Spleen (tissue), 11 donors: Measurements from ENCODE around the gene LRRC10B. TPM values are rescaled to one million over a fixed set of nuclear protein-coding genes. Genes with fewer than 3 reads are reported as not detected.

ENCODE experiments used
- DNase-seq: peaks from one replicate; pipeline ENCODE4 v3.0.0-alpha.2; 2020
- H3K27ac ChIP-seq, 8 donors: fragments of 200-600 bp; sonication (generic) in 7 of 8; 1 replicate in 4 of 8; 2 replicates in 4 of 8; pipeline versions ENCODE4 v1.5.0 to v1.8.0; 2016 to 2021; ENCODE audit warnings: inconsistent platforms in 4 of 8, mild to moderate bottlenecking in 4 of 8, moderate library complexity in 1 of 8
- H3K27me3 ChIP-seq, 7 donors: fragments of 200-600 bp; sonication (generic) in 6 of 7; replicated peaks in 1 of 7; 1 replicate in 4 of 7; 2 replicates in 3 of 7; pipeline versions ENCODE4 v1.5.0 to v1.8.0; 2016 to 2021; ENCODE audit warnings: inconsistent platforms in 3 of 7, mild to moderate bottlenecking in 1 of 7
- H3K36me3 ChIP-seq, 6 donors: fragments of 200-600 bp; sonication (generic) in 5 of 6; 1 replicate in 4 of 6; 2 replicates in 2 of 6; pipeline versions ENCODE4 v1.5.0 to v1.8.0; 2016 to 2021; ENCODE audit warnings: inconsistent platforms in 2 of 6
- H3K4me1 ChIP-seq, 6 donors: fragments of 200-600 bp; sonication (generic) in 5 of 6; 1 replicate in 3 of 6; 2 replicates in 3 of 6; pipeline versions ENCODE4 v1.5.0 to v1.8.0; 2016 to 2021; ENCODE audit warnings: inconsistent platforms in 3 of 6
- H3K4me3 ChIP-seq, 8 donors: fragments of 200-600 bp; sonication (generic) in 7 of 8; 1 replicate in 4 of 8; 2 replicates in 4 of 8; pipeline versions ENCODE4 v1.5.0 to v1.8.0; 2016 to 2021; ENCODE audit warnings: inconsistent platforms in 4 of 8, mild to moderate bottlenecking in 4 of 8, moderate library complexity in 2 of 8
- H3K9me3 ChIP-seq, 8 donors: fragments of 200-600 bp; sonication (generic) in 7 of 8; 1 replicate in 4 of 8; 2 replicates in 4 of 8; pipeline versions ENCODE4 v1.5.0 to v1.8.0; 2016 to 2021; ENCODE audit warnings: inconsistent platforms in 4 of 8
- CTCF ChIP-seq, 11 experiments: fragments of 200-600 bp in 7 of 11; fragments of 450-650 bp in 4 of 11; sonication (generic) in 4 of 11; IDR thresholded peaks in 8 of 11; conservative IDR thresholded peaks in 3 of 11; 1 replicate in 7 of 11; 2 replicates in 4 of 11; pipeline versions ENCODE4 v1.4.0 to v1.8.0; 2016 to 2021; ENCODE audit warnings: antibody characterized with exemption in 11 of 11, inconsistent platforms in 4 of 11, mild to moderate bottlenecking in 1 of 11
- POLR2A ChIP-seq, 3 donors: fragments of 450-650 bp; IDR thresholded peaks; one replicate each; pipeline ENCODE4 v1.5.1; 2017; ENCODE audit warnings: antibody characterized with exemption in 3 of 3, mild to moderate bottlenecking in 1 of 3
- POLR2AphosphoS5 ChIP-seq, 3 donors: sonication (generic); formaldehyde crosslinking; IDR thresholded peaks; one replicate each; pipeline ENCODE4 v1.5.1; 2017; ENCODE audit warnings: antibody characterized with exemption in 3 of 3
- WGBS, 5 donors: extraction: QIAGEN DNeasy Blood & Tissue Kit in 3 of 5; methylation state at CpG; one replicate each; pipeline versions ENCODE4 v1.1.5 to v1.1.7; 2013 to 2018; 5-methylcytosine and 5-hydroxymethylcytosine counted together
- intact Hi-C: fragments of 100-400 bp; cut with DNase I; formaldehyde crosslinking; loops from one replicate; pipeline ENCODE4 v1.15.0; 2023; ENCODE audit warnings: low total_unique reads
- polyA plus RNA-seq, 3 donors: library from polyadenylated mRNA; stranded (reverse); fragments of 200-250 nt; gene quantifications; one replicate each; pipeline ENCODE4 v1.2.1, GENCODE V29; 2013
- total RNA-seq, 7 donors: library from RNA; depleted of rRNA in 3 of 7; stranded (reverse); fragments of >200 nt in 3 of 7; fragmentation: NEBNext Ultra II Directional in 4 of 7; extraction: Animal tissue kit (Norgen Biotek cat#: 25700) in 4 of 7; gene quantifications; one replicate each; pipeline versions ENCODE4 v1.1.0 to v1.2.1, GENCODE V29; 2016 to 2021
- donor health status: healthy with polysubstance abuse.
- donor health status: DM: no; HTN: no; CAD: no; lungs with moderate emphysema.
- donor health status: DM: no; HTN: no; CAD: no.
- donor health status: Bipolar disorder and iron deficiency.
- donor health status: healthy.
- donor health status: DM: no; HTN: no; CAD: no.
- donor health status: DM: yes; HTN: yes; CAD: no.

Gene LRRC10B
- total and polyA plus RNA-seq, 10 donors = 0.27 to 0.82 (median 0.33) TPM; not detected in 4

GRCh38 chr11:61554172-61554988 is 45.8 kb downstream of the LRRC10B start:
- no peak overlapping the region for H3K4me3 ChIP-seq
- no peak for DNase-seq
- no peak for TF ChIP-seq CTCF (IDR thresholded peaks at IDR 0.05 in 8 of 11, conservative IDR thresholded peaks at IDR 0.05 in 3 of 11)
- TF ChIP-seq POLR2AphosphoS5 (IDR thresholded peaks at IDR 0.05) = no peak
- TF ChIP-seq POLR2A (IDR thresholded peaks at IDR 0.05) = no peak
- H3K36me3 ChIP-seq = no peaks in the 10 kb centered on the region
- peaks cover 0 to 9% (median 3%) of the 10 kb centered on the region in 6 donors for H3K4me1 ChIP-seq
- 50 to 60% (median 54%) methylated on average over 11 to 13 of the region's 13 CpGs for WGBS, 5 donors
- peaks cover 0 to 91% (median 26%) of the 10 kb centered on the region in 7 donors for H3K27me3 ChIP-seq
- H3K9me3 ChIP-seq = no peaks in the 10 kb centered on the region
- H3K27ac ChIP-seq = no peak overlapping the region
- intact Hi-C loops = no loop called here

- no peak for DNase-seq
- intact Hi-C loops = no loop called here
- Histone ChIP-seq H3K36me3 (no peaks in the 10 kb centered on the region), H3K9me3 (no peaks in the 10 kb centered on the region), H3K27ac (no peak overlapping the region), H3K27me3 (peaks cover 0 to 97% (median 26%) of the 10 kb centered on the region in 7 donors), H3K4me3 (no peak overlapping the region), H3K4me1 (peaks cover 0 to 9% (median 3%) of the 10 kb centered on the region in 6 donors)
- WGBS, 5 donors = 9 to 16% (median 11%) methylated on average over 41 to 57 of the region's 57 CpGs
- TF ChIP-seq POLR2A (IDR thresholded peaks at IDR 0.05) (no peak), CTCF (IDR thresholded peaks at IDR 0.05 in 8 of 11, conservative IDR thresholded peaks at IDR 0.05 in 3 of 11) (no peak), POLR2AphosphoS5 (IDR thresholded peaks at IDR 0.05) (no peak)
These were observed 46.8 kb downstream of the LRRC10B start for GRCh38 chr11:61555051-61555969.

GRCh38 chr11:61555978-61556377 is 47.4 kb downstream of the LRRC10B start:
- no peak for DNase-seq
- 54 to 66% (median 59%) methylated on average over 5 to 10 of the region's 10 CpGs for WGBS, 5 donors
- Histone ChIP-seq H3K4me1 (peaks cover 0 to 9% (median 3%) of the 10 kb centered on the region in 6 donors), H3K27ac (no peak overlapping the region), H3K36me3 (no peaks in the 10 kb centered on the region), H3K9me3 (no peaks in the 10 kb centered on the region), H3K4me3 (no peak overlapping the region), H3K27me3 (peaks cover 0 to 95% (median 26%) of the 10 kb centered on the region in 7 donors)
- TF ChIP-seq POLR2A (IDR thresholded peaks at IDR 0.05) = no peak
- no peak for TF ChIP-seq POLR2AphosphoS5 (IDR thresholded peaks at IDR 0.05)
- TF ChIP-seq CTCF (IDR thresholded peaks at IDR 0.05 in 8 of 11, conservative IDR thresholded peaks at IDR 0.05 in 3 of 11) = no peak
- intact Hi-C loops = no loop called here
